ENCODE data around the gene TRABD2A. TPM values are rescaled to one million over a fixed set of nuclear protein-coding genes. Genes with fewer than 3 reads are reported as not detected.
"Not testable (repeated sequence)": the region's sequence is repeated elsewhere in the genome, so short reads cannot be mapped to it uniquely, and the experiment has no call there.

TRABD2A gene
- 2.1 TPM for total RNA-seq

- peak; percentile 61 for DNase-seq (ENCODE audit: low spot score)
- intact Hi-C loops (cut with DNase I): loop anchor here (10.0 kb wide), 1 partner anchor 386 kb away; no protein-coding TSS in a partner anchor
- ATAC-seq: peak; percentile 47
Observed at GRCh38 chr2:84880645-84881521, at the start of gene TRABD2A. Gene TRABD2A (minus strand): TSS chr2:84881084. CDS start chr2:84881039, 45 bp downstream.

- intact Hi-C loops (cut with DNase I): no loop called here
- no peak for ATAC-seq
Observed at GRCh38 chr2:84927275-84927627, 46.4 kb upstream of the TRABD2A start.

GRCh38 chr2:84925724-84926376 is 45.0 kb upstream of the TRABD2A start:
- peak; percentile 96 for DNase-seq (ENCODE audit: low spot score)
- intact Hi-C loops (cut with DNase I): no loop called here
- ATAC-seq: peak; percentile 90

More at GRCh38 chr2:84927275-84927627, 46.4 kb upstream of the TRABD2A start:
- no peak for DNase-seq (ENCODE audit: low spot score)

- intact Hi-C loops (cut with DNase I): no loop called here
- DNase-seq (ENCODE audit: low spot score) (no peak), ATAC-seq (peak; percentile 2)
Observed at GRCh38 chr2:84925336-84925723, 44.4 kb upstream of the TRABD2A start.

- peak; percentile 56 for DNase-seq (ENCODE audit: low spot score)
- intact Hi-C loops (cut with DNase I): no loop called here
Observed at GRCh38 chr2:84924173-84925106, 43.6 kb upstream of the TRABD2A start.

GRCh38 chr2:84923009-84923408 is 42.1 kb upstream of the TRABD2A start:
- ATAC-seq (no peak), DNase-seq (ENCODE audit: low spot score) (no peak)
- intact Hi-C loops (cut with DNase I): no loop called here

More at GRCh38 chr2:84924173-84925106, 43.6 kb upstream of the TRABD2A start:
- ATAC-seq: peak; percentile 14

- intact Hi-C loops (cut with DNase I): no loop called here
Observed at GRCh38 chr2:84919885-84920580, 39.1 kb upstream of the TRABD2A start.

GRCh38 chr2:84918430-84918829 is 37.5 kb upstream of the TRABD2A start:
- ATAC-seq (no peak), DNase-seq (ENCODE audit: low spot score) (peak; percentile 31)
- intact Hi-C loops (cut with DNase I): no loop called here

More at GRCh38 chr2:84919885-84920580, 39.1 kb upstream of the TRABD2A start:
- ATAC-seq: peak; percentile 96
- peak; percentile 60 for DNase-seq (ENCODE audit: low spot score)

GRCh38 chr2:84917821-84918220 is 36.9 kb upstream of the TRABD2A start:
- ATAC-seq; DNase-seq (ENCODE audit: low spot score); intact Hi-C loops (cut with DNase I): not testable (repeated sequence)

- intact Hi-C loops (cut with DNase I); DNase-seq (ENCODE audit: low spot score); ATAC-seq: not testable (repeated sequence)
Observed at GRCh38 chr2:84915675-84916074, 34.8 kb upstream of the TRABD2A start.

GRCh38 chr2:84914334-84914733 is 33.5 kb upstream of the TRABD2A start:
- DNase-seq (ENCODE audit: low spot score): no peak
- intact Hi-C loops (cut with DNase I): no loop called here
- no peak for ATAC-seq

- DNase-seq (ENCODE audit: low spot score) (no peak), ATAC-seq (no peak)
- intact Hi-C loops (cut with DNase I): no loop called here
Observed at GRCh38 chr2:84912984-84913383, 32.1 kb upstream of the TRABD2A start.

GRCh38 chr2:84911135-84911678 is 30.3 kb upstream of the TRABD2A start:
- DNase-seq (ENCODE audit: low spot score) (no peak), ATAC-seq (no peak)
- intact Hi-C loops (cut with DNase I): no loop called here

GRCh38 chr2:84908948-84909713 is 28.2 kb upstream of the TRABD2A start:
- DNase-seq (ENCODE audit: low spot score) (no peak), ATAC-seq (no peak)
- intact Hi-C loops (cut with DNase I): no loop called here

GRCh38 chr2:84906900-84907714 is 26.2 kb upstream of the TRABD2A start:
- ATAC-seq: peak; percentile 77
- DNase-seq (ENCODE audit: low spot score): peak; percentile 72
- intact Hi-C loops (cut with DNase I): no loop called here

GRCh38 chr2:84906108-84906899 is 25.4 kb upstream of the TRABD2A start:
- DNase-seq (ENCODE audit: low spot score) (peak; percentile 70), ATAC-seq (peak; percentile 14)
- intact Hi-C loops (cut with DNase I): no loop called here
